HL-60 (cell line): ENCODE data around the gene VTCN1.

Experiments used
- CTCF ChIP-seq: IDR thresholded peaks from one replicate; pipeline ENCODE4 v1.5.1; 2011; ENCODE audit warnings: low read length, control low read depth, inconsistent platforms; ENCODE audit not compliant: insufficient read depth
- POLR2AphosphoS5 ChIP-seq: IDR thresholded peaks from 2 replicates; pipeline ENCODE4 v1.6.1; 2012; ENCODE audit warnings: low read depth
- REST ChIP-seq: IDR thresholded peaks from 2 replicates; pipeline ENCODE4 v1.6.1; 2012; ENCODE audit warnings: low read depth; ENCODE audit not compliant: insufficient replicate concordance

DNA sequence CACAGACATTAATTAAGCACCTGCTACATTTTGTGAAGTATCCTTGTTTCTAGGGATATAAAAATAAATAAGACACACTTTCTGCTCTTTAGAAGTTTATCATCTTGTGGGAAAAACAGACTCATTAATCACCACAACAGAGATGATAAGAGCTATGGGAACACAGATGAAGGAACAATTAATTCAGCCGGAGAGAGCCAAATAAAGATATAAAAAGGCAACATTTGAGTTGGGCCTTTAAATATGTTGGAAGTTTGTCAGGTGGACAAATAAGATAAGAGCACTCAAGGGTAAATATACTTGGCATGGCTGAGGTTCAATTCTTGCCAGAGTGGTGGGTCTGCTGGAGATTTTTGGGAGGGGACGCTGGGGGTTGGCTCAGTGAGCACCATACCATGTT, 34.2 kb upstream of the VTCN1 start:
- TF ChIP-seq REST: no peak
- no peak for TF ChIP-seq CTCF
- TF ChIP-seq POLR2AphosphoS5: no peak
